Body of pancreas (tissue), 4 donors: Measurements from ENCODE around the gene TRMT11.

Source experiments
- CTCF ChIP-seq, 7 experiments: fragments of 450-650 bp in 4 of 7; fragments of 200-600 bp in 3 of 7; sonication (generic) in 3 of 7; IDR thresholded peaks; one replicate each; pipeline ENCODE4 v1.5.1; 2016 to 2019; ENCODE audit warnings: antibody characterized with exemption in 7 of 7
- POLR2A ChIP-seq, 3 donors: fragments of 450-650 bp; IDR thresholded peaks; one replicate each; pipeline ENCODE4 v1.6.1; 2016; ENCODE audit warnings: antibody characterized with exemption in 3 of 3, mild to moderate bottlenecking in 2 of 3

DNA sequence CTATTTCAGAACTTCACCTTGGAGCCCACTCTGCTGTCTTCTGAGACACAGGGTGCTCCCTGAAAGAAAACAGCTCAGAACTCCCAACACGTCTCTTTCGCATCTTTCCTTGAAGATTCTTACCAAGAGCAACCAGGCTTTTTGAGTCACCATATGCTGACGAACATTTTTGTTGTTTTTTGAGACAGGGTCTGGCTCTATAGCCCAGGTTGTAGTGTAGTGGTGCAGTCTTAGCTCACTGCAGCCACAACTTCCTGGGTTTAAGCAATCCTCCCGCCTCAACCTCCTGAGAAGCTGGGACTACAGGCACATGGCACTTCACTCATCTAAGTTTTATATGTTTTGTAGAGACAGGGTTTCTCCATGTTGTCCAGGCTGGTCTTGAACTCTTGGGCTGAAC, 68.5 kb downstream of the TRMT11 start:
- TF ChIP-seq CTCF (IDR thresholded peaks at IDR 0.05) (no peak), POLR2A (IDR thresholded peaks at IDR 0.05) (no peak)
